SK-N-SH (cell line): ENCODE results near the gene HOXC6.

Source experiments
- ELF1 ChIP-seq: IDR thresholded peaks from 2 replicates; pipeline ENCODE4 v1.4.0; 2012
- EZH2phosphoT487 ChIP-seq: fragments of 200-600 bp; sonication (generic); IDR thresholded peaks from 2 replicates; pipeline ENCODE4 v1.6.1; 2017; ENCODE audit warnings: low read depth, mixed run types, mild to moderate bottlenecking, antibody characterized with exemption, moderate library complexity, borderline replicate concordance
- FOSL2 ChIP-seq: IDR thresholded peaks from 2 replicates; pipeline ENCODE4 v1.4.0; 2012; ENCODE audit warnings: low read depth, mild to moderate bottlenecking, moderate library complexity, borderline replicate concordance
- GATA2 ChIP-seq: sonication (generic); formaldehyde crosslinking; IDR thresholded peaks from 2 replicates; pipeline ENCODE4 v1.5.0; 2020; ENCODE audit warnings: mild to moderate bottlenecking, missing genetic modification reagents
- MXI1 ChIP-seq: IDR thresholded peaks from 2 replicates; pipeline ENCODE4 v1.6.1; 2012; ENCODE audit warnings: mild to moderate bottlenecking, low read depth, low read length, improper control_type of control experiment
- NFIC ChIP-seq: IDR thresholded peaks from 2 replicates; pipeline ENCODE4 v1.4.0; 2012; ENCODE audit warnings: borderline replicate concordance
- POLR2AphosphoS5 ChIP-seq: IDR thresholded peaks from 2 replicates; pipeline ENCODE4 v1.6.1; 2012; ENCODE audit warnings: low read depth, low read length
- TAF1 ChIP-seq: IDR thresholded peaks from 2 replicates; pipeline ENCODE4 v1.6.1; 2012; ENCODE audit warnings: low read depth, mild to moderate bottlenecking, low read length, moderate library complexity, borderline replicate concordance
- TF ChIP-seq, protein P1 (sequence below): fragments of 200-600 bp; sonication (generic); IDR thresholded peaks from 2 replicates; pipeline ENCODE4 v1.6.1; 2017; ENCODE audit warnings: antibody characterized with exemption, mild to moderate bottlenecking, moderate library complexity
- TF ChIP-seq, protein P2 (sequence below): IDR thresholded peaks from 2 replicates; pipeline ENCODE4 v1.4.0; 2012; ENCODE audit warnings: low read depth
- TF ChIP-seq, protein P3 (sequence below): IDR thresholded peaks from 2 replicates; pipeline ENCODE4 v1.6.1; 2012; ENCODE audit warnings: mild to moderate bottlenecking, low read depth, low read length, moderate library complexity
- TF ChIP-seq, protein P4 (sequence below): fragments of 150-350 bp; IDR thresholded peaks from 2 replicates; pipeline ENCODE4 v1.6.1; 2017; ENCODE audit warnings: antibody characterized with exemption, low read length, low read depth, borderline replicate concordance

DNA sequence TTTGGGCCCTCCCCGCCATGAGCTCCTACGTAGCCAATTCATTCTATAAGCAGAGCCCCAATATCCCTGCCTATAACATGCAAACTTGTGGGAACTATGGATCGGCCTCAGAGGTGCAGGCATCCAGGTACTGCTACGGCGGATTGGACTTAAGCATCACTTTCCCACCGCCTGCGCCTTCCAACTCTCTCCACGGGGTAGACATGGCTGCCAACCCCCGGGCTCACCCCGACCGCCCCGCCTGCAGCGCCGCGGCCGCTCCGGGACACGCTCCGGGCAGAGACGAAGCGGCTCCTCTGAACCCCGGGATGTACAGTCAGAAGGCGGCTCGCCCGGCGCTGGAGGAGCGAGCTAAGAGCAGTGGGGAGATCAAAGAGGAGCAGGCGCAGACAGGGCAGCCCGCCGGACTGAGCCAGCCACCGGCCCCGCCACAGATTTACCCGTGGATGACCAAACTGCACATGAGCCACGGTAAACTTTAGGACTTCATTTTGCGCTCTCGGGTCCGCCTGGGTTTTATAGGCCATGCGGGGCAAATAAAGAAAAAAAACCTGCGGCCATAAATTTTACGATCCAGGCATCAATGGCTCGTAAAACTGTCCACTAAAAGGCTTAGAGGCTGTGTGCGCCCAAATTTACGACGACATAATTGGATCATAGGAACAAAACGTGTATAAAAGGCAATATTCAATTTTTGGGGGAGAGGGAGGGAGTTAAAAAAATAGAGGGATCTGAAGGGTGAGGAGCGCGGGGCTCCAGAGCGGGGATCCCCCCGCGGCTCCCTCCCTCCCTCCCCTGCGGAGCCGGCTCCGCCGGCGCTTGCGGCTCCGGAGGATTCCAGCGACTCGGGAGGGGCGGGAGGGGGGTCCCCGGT, 5.1 kb downstream of the HOXC6 start:
- TF ChIP-seq, protein P1, sequence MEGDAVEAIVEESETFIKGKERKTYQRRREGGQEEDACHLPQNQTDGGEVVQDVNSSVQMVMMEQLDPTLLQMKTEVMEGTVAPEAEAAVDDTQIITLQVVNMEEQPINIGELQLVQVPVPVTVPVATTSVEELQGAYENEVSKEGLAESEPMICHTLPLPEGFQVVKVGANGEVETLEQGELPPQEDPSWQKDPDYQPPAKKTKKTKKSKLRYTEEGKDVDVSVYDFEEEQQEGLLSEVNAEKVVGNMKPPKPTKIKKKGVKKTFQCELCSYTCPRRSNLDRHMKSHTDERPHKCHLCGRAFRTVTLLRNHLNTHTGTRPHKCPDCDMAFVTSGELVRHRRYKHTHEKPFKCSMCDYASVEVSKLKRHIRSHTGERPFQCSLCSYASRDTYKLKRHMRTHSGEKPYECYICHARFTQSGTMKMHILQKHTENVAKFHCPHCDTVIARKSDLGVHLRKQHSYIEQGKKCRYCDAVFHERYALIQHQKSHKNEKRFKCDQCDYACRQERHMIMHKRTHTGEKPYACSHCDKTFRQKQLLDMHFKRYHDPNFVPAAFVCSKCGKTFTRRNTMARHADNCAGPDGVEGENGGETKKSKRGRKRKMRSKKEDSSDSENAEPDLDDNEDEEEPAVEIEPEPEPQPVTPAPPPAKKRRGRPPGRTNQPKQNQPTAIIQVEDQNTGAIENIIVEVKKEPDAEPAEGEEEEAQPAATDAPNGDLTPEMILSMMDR = no peak
- TF ChIP-seq ELF1 = no peak
- TF ChIP-seq, protein P2, sequence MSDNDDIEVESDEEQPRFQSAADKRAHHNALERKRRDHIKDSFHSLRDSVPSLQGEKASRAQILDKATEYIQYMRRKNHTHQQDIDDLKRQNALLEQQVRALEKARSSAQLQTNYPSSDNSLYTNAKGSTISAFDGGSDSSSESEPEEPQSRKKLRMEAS = no peak; the same call in 1 of the 2 replicates
- no peak for TF ChIP-seq EZH2phosphoT487
- TF ChIP-seq, protein P3, sequence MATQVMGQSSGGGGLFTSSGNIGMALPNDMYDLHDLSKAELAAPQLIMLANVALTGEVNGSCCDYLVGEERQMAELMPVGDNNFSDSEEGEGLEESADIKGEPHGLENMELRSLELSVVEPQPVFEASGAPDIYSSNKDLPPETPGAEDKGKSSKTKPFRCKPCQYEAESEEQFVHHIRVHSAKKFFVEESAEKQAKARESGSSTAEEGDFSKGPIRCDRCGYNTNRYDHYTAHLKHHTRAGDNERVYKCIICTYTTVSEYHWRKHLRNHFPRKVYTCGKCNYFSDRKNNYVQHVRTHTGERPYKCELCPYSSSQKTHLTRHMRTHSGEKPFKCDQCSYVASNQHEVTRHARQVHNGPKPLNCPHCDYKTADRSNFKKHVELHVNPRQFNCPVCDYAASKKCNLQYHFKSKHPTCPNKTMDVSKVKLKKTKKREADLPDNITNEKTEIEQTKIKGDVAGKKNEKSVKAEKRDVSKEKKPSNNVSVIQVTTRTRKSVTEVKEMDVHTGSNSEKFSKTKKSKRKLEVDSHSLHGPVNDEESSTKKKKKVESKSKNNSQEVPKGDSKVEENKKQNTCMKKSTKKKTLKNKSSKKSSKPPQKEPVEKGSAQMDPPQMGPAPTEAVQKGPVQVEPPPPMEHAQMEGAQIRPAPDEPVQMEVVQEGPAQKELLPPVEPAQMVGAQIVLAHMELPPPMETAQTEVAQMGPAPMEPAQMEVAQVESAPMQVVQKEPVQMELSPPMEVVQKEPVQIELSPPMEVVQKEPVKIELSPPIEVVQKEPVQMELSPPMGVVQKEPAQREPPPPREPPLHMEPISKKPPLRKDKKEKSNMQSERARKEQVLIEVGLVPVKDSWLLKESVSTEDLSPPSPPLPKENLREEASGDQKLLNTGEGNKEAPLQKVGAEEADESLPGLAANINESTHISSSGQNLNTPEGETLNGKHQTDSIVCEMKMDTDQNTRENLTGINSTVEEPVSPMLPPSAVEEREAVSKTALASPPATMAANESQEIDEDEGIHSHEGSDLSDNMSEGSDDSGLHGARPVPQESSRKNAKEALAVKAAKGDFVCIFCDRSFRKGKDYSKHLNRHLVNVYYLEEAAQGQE = no peak
- TF ChIP-seq NFIC = no peak
- TF ChIP-seq POLR2AphosphoS5 = no peak
- TF ChIP-seq GATA2 (CRISPR knock-in tag) = no peak
- TF ChIP-seq TAF1 = no peak
- no peak for TF ChIP-seq FOSL2
- no peak; the same call in none of the 2 replicates for TF ChIP-seq MXI1
- TF ChIP-seq, protein P4, sequence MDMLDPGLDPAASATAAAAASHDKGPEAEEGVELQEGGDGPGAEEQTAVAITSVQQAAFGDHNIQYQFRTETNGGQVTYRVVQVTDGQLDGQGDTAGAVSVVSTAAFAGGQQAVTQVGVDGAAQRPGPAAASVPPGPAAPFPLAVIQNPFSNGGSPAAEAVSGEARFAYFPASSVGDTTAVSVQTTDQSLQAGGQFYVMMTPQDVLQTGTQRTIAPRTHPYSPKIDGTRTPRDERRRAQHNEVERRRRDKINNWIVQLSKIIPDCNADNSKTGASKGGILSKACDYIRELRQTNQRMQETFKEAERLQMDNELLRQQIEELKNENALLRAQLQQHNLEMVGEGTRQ = no peak
